Ovary (tissue), 9 donors: ENCODE results near the gene KLHL22. TPM values are rescaled to one million over a fixed set of nuclear protein-coding genes. Genes with fewer than 3 reads are reported as not detected.
"Not testable (repeated sequence)": the region's sequence is repeated elsewhere in the genome, so short reads cannot be mapped to it uniquely, and the experiment has no call there.

ENCODE experiments used
- DNase-seq, 5 donors: peaks; one replicate each; pipeline ENCODE4 v3.0.0-alpha.2; 2019 to 2020
- H3K27ac ChIP-seq, 2 donors: fragments of 200-600 bp; one replicate each; pipeline versions ENCODE4 v1.5.1 to v1.8.0; 2019 to 2022
- H3K27me3 ChIP-seq: fragments of 200-600 bp; one replicate; pipeline ENCODE4 v1.8.0; 2022
- H3K36me3 ChIP-seq: fragments of 200-600 bp; sonication (generic); one replicate; pipeline ENCODE4 v1.5.1; 2019
- H3K4me1 ChIP-seq: one replicate; pipeline ENCODE4 v1.8.1; 2013; ENCODE audit warnings: mild to moderate bottlenecking, moderate library complexity; ENCODE audit not compliant: insufficient read depth
- H3K4me3 ChIP-seq: fragments of 200-600 bp; sonication (generic); one replicate; pipeline ENCODE4 v1.5.1; 2017
- H3K9me3 ChIP-seq, 2 donors: fragments of 200-600 bp in 1 of 2; sonication (generic) in 1 of 2; one replicate each; pipeline versions ENCODE4 v1.5.1 to v1.8.1; 2013 to 2019; ENCODE audit warnings: mild to moderate bottlenecking in 1 of 2, moderate library complexity in 1 of 2
- CTCF ChIP-seq, 3 donors: fragments of 450-650 bp in 2 of 3; fragments of 200-600 bp in 1 of 3; IDR thresholded peaks; one replicate each; pipeline versions ENCODE4 v1.5.1 to v1.8.0; 2016 to 2022; ENCODE audit warnings: antibody characterized with exemption in 3 of 3, mild to moderate bottlenecking in 1 of 3
- EP300 ChIP-seq: sonication (generic); formaldehyde crosslinking; IDR thresholded peaks from one replicate; pipeline ENCODE4 v1.6.1; 2017; ENCODE audit warnings: antibody characterized with exemption
- POLR2A ChIP-seq: fragments of 450-650 bp; IDR thresholded peaks from one replicate; pipeline ENCODE4 v1.6.1; 2017; ENCODE audit warnings: antibody characterized with exemption, mild to moderate bottlenecking, moderate library complexity
- WGBS, 3 donors: extraction: QIAGEN DNeasy Blood & Tissue Kit in 1 of 3; methylation state at CpG; one replicate each; pipeline versions ENCODE4 v1.1.5 to v1.1.7; 2013 to 2017; 5-methylcytosine and 5-hydroxymethylcytosine counted together
- intact Hi-C, 4 donors: fragments of 100-400 bp; cut with DNase I; formaldehyde crosslinking; loops; one replicate each; pipeline versions ENCODE4 v1.11.0 to v1.15.1; 2022 to 2023
- polyA plus RNA-seq, 2 donors: library from polyadenylated mRNA; stranded (reverse); fragments of 200-250 nt in 1 of 2; fragments of 350-450 nt in 1 of 2; fragmentation: Illumina TruSeq in 1 of 2; extraction: RNeasy Lipid Tissue Mini Kit (QIAGEN cat#74804) in 1 of 2; gene quantifications; one replicate each; pipeline ENCODE4 v1.2.3, GENCODE V29; 2013 to 2014
- total RNA-seq, 7 donors: library from RNA; depleted of rRNA in 2 of 7; stranded (reverse); fragments of >200 nt in 2 of 7; fragmentation: NEBNext Ultra II Directional in 3 of 7; extraction: Animal tissue kit (Norgen Biotek cat#: 25700) in 3 of 7; gene quantifications; one replicate each; pipeline versions ENCODE4 v1.1.0 to v1.2.4, GENCODE V29; 2016 to 2023
- donor health status: DM: no; HTN: no; CAD: no; lungs with moderate emphysema.
- donor health status: DM: no; HTN: no; CAD: no.
- donor health status: Bipolar disorder and iron deficiency.
- donor health status: DM: yes; HTN: yes; CAD: no.
- donor health status: DM: no; HTN: no; CAD: no.
- donor health status: DM: yes; HTN: yes; CAD: no.

KLHL22 gene
- total and polyA plus RNA-seq, 9 donors, result 24.6 to 42.9 (median 28.7) TPM

GRCh38 chr22:20414450-20414849, 81.1 kb downstream of the KLHL22 start:
- Histone ChIP-seq H3K9me3 (no peaks in the 10 kb centered on the region), H3K27me3 (no peaks in the 10 kb centered on the region), H3K4me3 (no peak overlapping the region), H3K4me1 (no peaks in the 10 kb centered on the region), H3K27ac (no peak overlapping the region), H3K36me3 (no peaks in the 10 kb centered on the region)
- no peak for DNase-seq
- TF ChIP-seq POLR2A (no peak), CTCF (IDR thresholded peaks at IDR 0.05) (no peak)
- WGBS, 3 donors, result 53 to 73% (median 60%) methylated on average over 3 of the region's 3 CpGs
- intact Hi-C loops, result loop anchor here in 2 of 4 donors (10.0 kb wide), 2 partner anchors 160 to 280 kb away; no protein-coding TSS in a partner anchor

DNA sequence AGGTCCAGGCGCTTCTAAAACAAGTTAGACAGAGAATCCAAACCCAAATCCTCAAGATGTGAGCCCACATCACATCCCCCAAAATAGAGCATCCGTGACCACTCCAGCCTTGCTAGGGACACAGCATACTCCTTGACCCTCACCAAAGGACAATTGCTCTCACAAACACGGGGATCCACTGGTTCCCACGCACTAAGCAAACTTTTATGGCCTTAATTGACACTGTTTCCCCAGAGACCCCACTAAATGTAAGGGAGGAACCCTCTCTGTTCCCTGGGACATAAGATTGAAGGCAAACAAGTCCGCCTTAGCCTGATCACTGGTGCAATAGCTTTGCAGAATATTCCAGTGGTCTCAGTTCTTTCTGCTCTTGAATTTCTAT, 81.5 kb downstream of the KLHL22 start:
- no peaks in the 10 kb centered on the region for H3K4me1 ChIP-seq
- H3K9me3 ChIP-seq, result no peaks in the 10 kb centered on the region
- intact Hi-C loops, result loop anchor here in 2 of 4 donors (10.0 kb wide), 2 partner anchors 161 to 281 kb away; no protein-coding TSS in a partner anchor
- no peaks in the 10 kb centered on the region for H3K36me3 ChIP-seq
- H3K27ac ChIP-seq, result no peak overlapping the region
- H3K27me3 ChIP-seq, result no peaks in the 10 kb centered on the region
- no peak for TF ChIP-seq CTCF (IDR thresholded peaks at IDR 0.05)
- no peak for TF ChIP-seq EP300
- TF ChIP-seq POLR2A, result no peak
- no peak overlapping the region for H3K4me3 ChIP-seq
- whole genome bisulfite sequencing, 3 donors, result 81 to 91% (median 83%) methylated on average over 5 of the region's 5 CpGs
- no peak for DNase-seq

DNA sequence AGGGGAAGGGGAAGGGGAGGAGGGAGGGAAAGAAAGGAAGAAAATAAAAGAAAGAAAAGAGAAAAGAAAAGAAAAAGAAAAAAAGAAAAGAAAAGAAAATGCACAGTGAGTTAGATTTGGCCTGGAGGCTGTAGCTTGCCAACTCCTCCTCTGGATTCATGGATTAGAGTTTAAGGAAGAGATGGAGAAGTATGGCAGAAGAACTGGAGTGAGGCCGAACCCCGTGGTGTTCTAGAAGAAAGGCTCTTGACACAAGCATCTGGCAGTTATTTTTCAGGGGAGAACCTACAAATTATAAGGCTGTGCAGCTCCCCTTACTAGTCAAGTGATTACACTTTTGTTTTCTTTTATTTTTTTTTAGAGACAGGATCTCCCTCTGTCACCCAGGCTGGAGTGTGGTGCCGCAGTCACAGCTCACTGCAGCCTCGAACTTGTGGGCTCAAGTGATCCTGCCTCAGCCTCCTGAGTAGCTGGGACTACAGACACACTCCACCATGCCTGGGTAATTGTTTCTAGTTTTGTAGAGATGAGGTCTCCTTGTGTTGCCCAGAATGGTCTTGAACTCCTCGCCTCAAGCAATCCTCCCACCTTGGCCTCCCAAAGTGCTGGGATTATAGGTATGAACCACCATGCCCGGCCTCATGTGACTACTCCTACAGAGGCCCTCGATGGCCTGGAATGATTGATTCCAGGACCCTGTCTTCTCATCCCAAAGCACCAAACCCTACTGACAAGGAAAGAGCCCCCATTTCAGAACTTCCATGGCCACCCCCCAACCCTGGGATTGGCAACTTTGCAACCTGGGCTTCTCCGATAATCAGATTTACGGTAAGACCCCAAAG, 82.2 kb downstream of the KLHL22 start:
- intact Hi-C loops, result loop anchor here in 2 of 4 donors (10.0 kb wide), 2 partner anchors 161 to 281 kb away; no protein-coding TSS in a partner anchor
- WGBS, 3 donors, result 87 to 93% (median 92%) methylated on average over 9 of the region's 9 CpGs
- peak in 1 of 5 donors; percentile 15 for DNase-seq
- Histone ChIP-seq H3K27ac (no peak overlapping the region), H3K36me3 (no peaks in the 10 kb centered on the region), H3K9me3 (no peaks in the 10 kb centered on the region), H3K4me1 (no peaks in the 10 kb centered on the region), H3K27me3 (no peaks in the 10 kb centered on the region), H3K4me3 (no peak overlapping the region)
- TF ChIP-seq CTCF (IDR thresholded peaks at IDR 0.05), result no peak
- TF ChIP-seq EP300, result no peak
- TF ChIP-seq POLR2A, result no peak

DNA sequence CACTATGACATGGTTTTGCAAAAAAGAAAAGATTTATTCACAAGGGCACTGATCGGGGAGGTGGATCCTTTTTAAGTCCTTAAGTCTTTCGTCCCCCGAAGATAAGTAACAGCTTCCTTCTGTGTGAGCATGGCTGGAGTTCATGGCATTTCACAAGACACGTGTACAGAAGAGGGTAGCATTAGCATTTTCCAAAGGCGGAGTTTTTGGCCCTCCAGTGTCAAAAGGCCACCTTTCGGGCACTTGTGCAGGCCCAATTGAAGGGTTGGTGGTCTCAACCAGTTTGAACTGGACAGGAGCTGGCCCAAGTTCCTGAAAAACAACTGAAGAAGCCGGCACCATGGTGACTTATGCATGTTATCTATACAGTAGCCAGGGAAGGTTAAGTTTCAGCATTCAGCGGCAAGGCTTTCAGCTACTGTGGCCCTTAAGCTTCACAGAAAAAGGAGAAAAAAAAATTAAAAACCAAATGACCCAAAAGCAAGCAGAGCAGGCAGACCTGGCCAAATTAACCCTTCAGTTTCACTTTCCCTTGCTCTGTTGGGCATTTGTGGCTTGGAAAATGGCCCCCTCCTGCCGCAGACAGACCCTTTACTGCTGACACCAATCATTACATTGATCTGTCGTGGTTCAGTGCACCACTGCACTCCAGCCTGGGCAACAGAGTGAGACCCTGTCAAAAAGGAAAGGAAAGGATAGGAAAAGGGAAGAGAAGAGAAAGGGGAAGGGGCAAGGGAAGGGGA, 83.0 kb downstream of the KLHL22 start:
- WGBS, 3 donors, result 41 to 46% (median 45%) methylated on average over 10 of the region's 10 CpGs
- intact Hi-C loops, result loop anchor here in 2 of 4 donors (10.0 kb wide), 2 partner anchors 162 to 282 kb away; no protein-coding TSS in a partner anchor

GRCh38 chr22:20409385-20409784, 86.2 kb downstream of the KLHL22 start:
- not testable (repeated sequence) for H3K9me3 ChIP-seq, DNase-seq, H3K27me3 ChIP-seq, H3K4me3 ChIP-seq, H3K36me3 ChIP-seq, H3K4me1 ChIP-seq, H3K27ac ChIP-seq
- 86 to 89% (median 87%) methylated on average over 3 of the region's 3 CpGs for WGBS, 3 donors
- intact Hi-C loops, result loop anchor here in 1 of 4 donors (10.0 kb wide), 1 partner anchor 435 kb away; no protein-coding TSS in a partner anchor

More for the DNA sequence above, 83.0 kb downstream of the KLHL22 start:
- no peaks in the 10 kb centered on the region for H3K36me3 ChIP-seq
- H3K4me3 ChIP-seq, result no peak overlapping the region
- no peaks in the 10 kb centered on the region for H3K27me3 ChIP-seq
- H3K27ac ChIP-seq, result no peak overlapping the region
- TF ChIP-seq CTCF (IDR thresholded peaks at IDR 0.05) (no peak), POLR2A (no peak), EP300 (no peak)
- no peak for DNase-seq
- no peaks in the 10 kb centered on the region for H3K4me1 ChIP-seq
- no peaks in the 10 kb centered on the region for H3K9me3 ChIP-seq
